H1 (cell line): ENCODE measurements around the gene PDE8B. TPM values are rescaled to one million over a fixed set of nuclear protein-coding genes. Genes with fewer than 3 reads are reported as not detected.

Source experiments
- CTCF ChIA-PET: fragments of 300-600 bp; sonication (Branson Sonifier 250); formaldehyde crosslinking; loops from one replicate; lab custom pipeline; 2021; ENCODE audit not compliant: partially characterized antibody; lab: Charles Lee
- POLR2A ChIA-PET: fragments of 300-600 bp; sonication (Branson Sonifier 250); formaldehyde crosslinking; loops from one replicate; lab custom pipeline; 2021; ENCODE audit warnings: inconsistent platforms; ENCODE audit not compliant: partially characterized antibody; lab: Charles Lee
- DNase-seq, 2 experiments: peaks; one replicate each; pipeline versions ENCODE4 v3.0.0 to v3.0.0-alpha.2; 2010 to 2022; ENCODE audit warnings: low spot score in 2 of 2, low read depth in 1 of 2, mixed read lengths in 1 of 2
- FAIRE-seq: peaks from 2 replicates; lab custom pipeline; 2011; peaks lifted over from hg19 to GRCh38; lab: Jason Lieb, UNC
- H2AFZ ChIP-seq: 2 replicates; pipeline ENCODE4 v1.8.1; 2012; ENCODE audit warnings: low read length, inconsistent platforms
- H2AK5ac ChIP-seq: 2 replicates; pipeline ENCODE4 v1.6.1; 2013; ENCODE audit warnings: low read depth, low read length
- H2BK120ac ChIP-seq: replicated peaks from 2 replicates; pipeline ENCODE3; 2013; ENCODE audit warnings: low read depth, low read length, inconsistent platforms
- H2BK12ac ChIP-seq: 2 replicates; pipeline ENCODE4 v1.6.1; 2013; ENCODE audit warnings: low read depth, low read length
- H2BK15ac ChIP-seq: 2 replicates; pipeline ENCODE4 v1.6.1; 2013; ENCODE audit warnings: low read length
- H2BK20ac ChIP-seq: 2 replicates; pipeline ENCODE4 v1.6.1; 2013; ENCODE audit warnings: low read length
- H2BK5ac ChIP-seq: 2 replicates; pipeline ENCODE4 v1.6.1; 2013; ENCODE audit warnings: low read depth, low read length
- H3K14ac ChIP-seq: 2 replicates; pipeline ENCODE4 v1.6.1; 2013; ENCODE audit warnings: inconsistent platforms; ENCODE audit not compliant: insufficient read length
- H3K18ac ChIP-seq: 2 replicates; pipeline ENCODE4 v1.6.1; 2013; ENCODE audit warnings: low read length; ENCODE audit errors: extremely low read depth
- H3K23ac ChIP-seq: 2 replicates; pipeline ENCODE4 v1.6.1; 2013; ENCODE audit warnings: inconsistent platforms; ENCODE audit not compliant: insufficient read length
- H3K23me2 ChIP-seq: 2 replicates; pipeline ENCODE4 v1.6.1; 2013; ENCODE audit warnings: low read depth, low read length
- H3K27ac ChIP-seq: 2 replicates; pipeline ENCODE4 v1.6.1; 2011; ENCODE audit warnings: low read depth, low read length, inconsistent platforms
- H3K27me3 ChIP-seq, 4 experiments: replicated peaks in 1 of 4; 1 replicate in 1 of 4; 2 replicates in 3 of 4; pipeline versions ENCODE4 v1.6.1 to v1.8.1; 2011 to 2013; ENCODE audit warnings: low read length in 3 of 4, mild to moderate bottlenecking in 3 of 4, inconsistent platforms in 2 of 4, mixed read lengths in 2 of 4, moderate library complexity in 1 of 4; ENCODE audit not compliant: control insufficient read depth in 3 of 4, insufficient read depth in 3 of 4; ENCODE audit errors: extremely low read depth in 1 of 4
- H3K36me3 ChIP-seq, 4 experiments: 2 replicates each; pipeline versions ENCODE4 v1.6.1 to v1.8.1; 2011 to 2013; ENCODE audit warnings: mild to moderate bottlenecking in 4 of 4, low read length in 3 of 4, moderate library complexity in 2 of 4, control low read depth in 1 of 4, inconsistent platforms in 1 of 4; ENCODE audit not compliant: insufficient read depth in 4 of 4, control insufficient read depth in 2 of 4
- H3K4ac ChIP-seq: replicated peaks from 2 replicates; pipeline ENCODE3; 2013; ENCODE audit warnings: low read length, low read depth, mixed read lengths, inconsistent platforms; ENCODE audit not compliant: insufficient read length
- H3K4me1 ChIP-seq, 4 experiments: replicated peaks in 1 of 4; 1 replicate in 1 of 4; 2 replicates in 3 of 4; pipeline versions ENCODE4 v1.6.1 to v1.8.1; 2011 to 2013; ENCODE audit warnings: low read length in 3 of 4, inconsistent platforms in 2 of 4, mixed read lengths in 1 of 4; ENCODE audit not compliant: insufficient read depth in 4 of 4, control insufficient read depth in 3 of 4
- H3K4me2 ChIP-seq, 2 experiments: 2 replicates each; pipeline versions ENCODE4 v1.6.1 to v1.8.1; 2011 to 2013; ENCODE audit warnings: low read depth in 2 of 2, low read length in 2 of 2, control low read depth in 1 of 2, inconsistent platforms in 1 of 2, mild to moderate bottlenecking in 1 of 2; ENCODE audit not compliant: insufficient read depth in 1 of 2
- H3K4me3 ChIP-seq, 4 experiments: fragments of 200-600, 300-600 bp in 1 of 4; sonication (generic), shearing (Covaris generic), sonication (Bioruptor Twin) in 1 of 4; 2 replicates each; pipeline versions ENCODE4 v1.5.1 to v1.8.1; 2011 to 2016; ENCODE audit warnings: low read length in 4 of 4, low read depth in 3 of 4, control low read depth in 2 of 4, inconsistent platforms in 2 of 4, mild to moderate bottlenecking in 2 of 4, mixed read lengths in 1 of 4, moderate library complexity in 1 of 4; ENCODE audit not compliant: insufficient read depth in 2 of 4; ENCODE audit errors: extremely low read depth in 1 of 4
- H3K56ac ChIP-seq: replicated peaks from 2 replicates; pipeline ENCODE3; 2013; ENCODE audit warnings: low read depth, mild to moderate bottlenecking, mixed read lengths, low read length, inconsistent platforms; ENCODE audit not compliant: insufficient read length
- H3K79me1 ChIP-seq: 2 replicates; pipeline ENCODE4 v1.6.1; 2013; ENCODE audit warnings: low read depth, low read length, control low read depth
- H3K79me2 ChIP-seq, 2 experiments: 2 replicates each; pipeline versions ENCODE4 v1.6.1 to v1.8.1; 2012 to 2013; ENCODE audit warnings: low read length in 2 of 2, mild to moderate bottlenecking in 2 of 2, inconsistent platforms in 1 of 2; ENCODE audit not compliant: insufficient read depth in 2 of 2, control insufficient read depth in 1 of 2
- H3K9ac ChIP-seq, 4 experiments: replicated peaks in 1 of 4; 1 replicate in 1 of 4; 2 replicates in 3 of 4; pipeline versions ENCODE4 v1.6.1 to v1.8.1; 2011 to 2013; ENCODE audit warnings: low read depth in 3 of 4, low read length in 3 of 4, control low read depth in 2 of 4, mild to moderate bottlenecking in 2 of 4, moderate library complexity in 2 of 4, inconsistent platforms in 1 of 4; ENCODE audit errors: extremely low read depth in 1 of 4
- H3K9me3 ChIP-seq, 2 experiments: 2 replicates each; pipeline versions ENCODE4 v1.6.1 to v1.8.1; 2012 to 2013; ENCODE audit warnings: mild to moderate bottlenecking in 2 of 2, moderate library complexity in 2 of 2, control low read depth in 1 of 2, inconsistent platforms in 1 of 2, low read depth in 1 of 2, low read length in 1 of 2, mixed read lengths in 1 of 2; ENCODE audit not compliant: insufficient read depth in 2 of 2
- H4K20me1 ChIP-seq, 2 experiments: replicated peaks in 1 of 2; 2 replicates each; pipeline versions ENCODE3 to v1.8.1; 2011 to 2013; ENCODE audit warnings: inconsistent platforms in 2 of 2, low read length in 2 of 2, mild to moderate bottlenecking in 1 of 2; ENCODE audit not compliant: insufficient read depth in 2 of 2, control insufficient read depth in 1 of 2
- H4K5ac ChIP-seq: 2 replicates; pipeline ENCODE4 v1.6.1; 2013; ENCODE audit warnings: low read length, low read depth, mixed read lengths, inconsistent platforms; ENCODE audit not compliant: insufficient read length
- H4K8ac ChIP-seq: 2 replicates; pipeline ENCODE4 v1.8.0; 2013; ENCODE audit warnings: mild to moderate bottlenecking, moderate library complexity, low read length, inconsistent platforms; ENCODE audit not compliant: insufficient read depth; ENCODE audit errors: extremely low read depth
- H4K91ac ChIP-seq: replicated peaks from 2 replicates; pipeline ENCODE3; 2013; ENCODE audit warnings: low read length, mixed read lengths, inconsistent platforms; ENCODE audit not compliant: insufficient read length
- POLR2AphosphoS5 ChIP-seq: IDR thresholded peaks from 2 replicates; pipeline ENCODE4 v1.6.1; 2011; ENCODE audit warnings: low read depth, low read length
- SP2 ChIP-seq: IDR thresholded peaks from 2 replicates; pipeline ENCODE4 v1.6.1; 2012; ENCODE audit warnings: mild to moderate bottlenecking, low read length, inconsistent platforms
- SUZ12 ChIP-seq: fragments of 200-600 bp; sonication (generic); IDR thresholded peaks from 2 replicates; pipeline ENCODE4 v1.6.1; 2012; ENCODE audit warnings: mild to moderate bottlenecking, inconsistent platforms, low read length, moderate library complexity, mixed read lengths
- TCF12 ChIP-seq: IDR thresholded peaks from 2 replicates; pipeline ENCODE4 v1.6.1; 2011; ENCODE audit warnings: low read depth, mild to moderate bottlenecking, low read length
- YY1 ChIP-seq: IDR thresholded peaks from 2 replicates; pipeline ENCODE4 v1.6.1; 2011; ENCODE audit warnings: low read depth, mild to moderate bottlenecking, low read length
- WGBS, 2 experiments: shearing (Covaris generic) in 1 of 2; methylation state at CpG; one replicate each; pipeline versions ENCODE4 v1.1.6 to v1.1.7; 2013 to 2015; ENCODE audit warnings: low lambda C conversion rate in 2 of 2, mixed read lengths in 2 of 2, inconsistent platforms in 1 of 2, low coverage in 1 of 2, missing lambda C conversion rate in 1 of 2; ENCODE audit not compliant: insufficient replicate concordance in 2 of 2, insufficient coverage in 1 of 2, insufficient read length in 1 of 2; ENCODE audit errors: extremely low coverage in 1 of 2, missing lambda C conversion rate in 1 of 2; 5-methylcytosine and 5-hydroxymethylcytosine counted together
- polyA plus RNA-seq, 7 experiments: library from polyadenylated mRNA; depleted of rRNA in 3 of 7; stranded (reverse) in 5 of 7; unstranded in 2 of 7; fragments of >200 nt in 5 of 7; fragments of 200-250 nt in 2 of 7; gene quantifications; 1 replicate in 5 of 7; 2 replicates in 1 of 7; 4 replicates in 1 of 7; pipeline versions ENCODE4 v1.2.1 to v1.2.3, GENCODE V29; 2011 to 2013; ENCODE audit warnings: missing spikeins in 2 of 7, mixed read lengths in 2 of 7
- total RNA-seq: library from RNA; stranded (reverse); fragmentation: NEBNext Ultra II Directional; extraction: Animal tissue kit (Norgen Biotek cat#: 25700); gene quantifications from 2 replicates; pipeline ENCODE4 v1.2.1, GENCODE V29; 2021

The PDE8B gene
- total and polyA plus RNA-seq, 2 of the 8 experiments (the other 6 are each of a cell fraction or from before 2014, with no cell fraction given): 0.32 to 1.1 TPM

GRCh38 chr5:77256406-77256805 is 45.9 kb downstream of the PDE8B start:
- H3K4me3 ChIP-seq: no peak overlapping the region
- no peak overlapping the region for H3K4me2 ChIP-seq
- H3K18ac ChIP-seq: no peak overlapping the region
- H3K14ac ChIP-seq: no peak overlapping the region
- no peaks in the 10 kb centered on the region for H3K9me3 ChIP-seq
- ChIA-PET POLR2A (no interaction called here), CTCF (no interaction called here)
- H3K79me2 ChIP-seq: no peaks in the 10 kb centered on the region
- H2AK5ac ChIP-seq: no peak overlapping the region
- H2BK20ac ChIP-seq: no peak overlapping the region
- H4K5ac ChIP-seq: no peak overlapping the region
- no peak overlapping the region for H2BK12ac ChIP-seq
- WGBS, 2 experiments: 89% methylated on average over 1 of the region's 1 CpG; no CpG with 5 or more reads in 1 of the 2 experiments
- FAIRE-seq: no peak
- no peaks in the 10 kb centered on the region for H3K23me2 ChIP-seq
- no peak overlapping the region for H2BK120ac ChIP-seq
- no peak overlapping the region for H4K91ac ChIP-seq
- no peaks in the 10 kb centered on the region; a peak in 1 of 7 replicates for H3K27me3 ChIP-seq
- H2BK5ac ChIP-seq: no peak overlapping the region
- H3K9ac ChIP-seq: no peak overlapping the region
- H3K27ac ChIP-seq: no peak overlapping the region
- H3K79me1 ChIP-seq: no peaks in the 10 kb centered on the region; the same call in 1 of the 2 replicates
- H3K36me3 ChIP-seq: no peaks in the 10 kb centered on the region
- DNase-seq: no peak
- H3K4me1 ChIP-seq: peaks cover 0 to 2% (median 0%) of the 10 kb centered on the region in 4 experiments; a peak in 1 of 7 replicates
- TF ChIP-seq SP2 (no peak), TCF12 (no peak), SUZ12 (no peak), POLR2AphosphoS5 (no peak), YY1 (no peak)
- no peaks in the 10 kb centered on the region for H4K20me1 ChIP-seq
- no peak overlapping the region for H3K56ac ChIP-seq
- H3K4ac ChIP-seq: no peak overlapping the region
- no peak overlapping the region for H3K23ac ChIP-seq
- H2AFZ ChIP-seq: no peak overlapping the region
- no peak overlapping the region for H4K8ac ChIP-seq
- H2BK15ac ChIP-seq: no peak overlapping the region
